ENCODE measurements around the gene ZNF253.
A peak's percentile ranks its signal among the peaks of the same experiment; 100 is the strongest.
"Not testable (repeated sequence)": the region's sequence is repeated elsewhere in the genome, so short reads cannot be mapped to it uniquely, and the experiment has no call there.

Gene ZNF253

GRCh38 chr19:19865750-19866610 is at the start of gene ZNF253:
Gene ZNF253 (plus strand): TSS chr19:19865882. CDS start chr19:19865997, 115 bp downstream.
- peak; percentile 95 for DNase-seq (ENCODE audit: low read depth)

GRCh38 chr19:19816679-19817078 is 49.0 kb upstream of the ZNF253 start:
- DNase-seq (ENCODE audit: low read depth) = no peak

- no peak for DNase-seq (ENCODE audit: low read depth)
Measured at GRCh38 chr19:19817357-19817756, 48.3 kb upstream of the ZNF253 start.

GRCh38 chr19:19820774-19821320 is 44.8 kb upstream of the ZNF253 start:
- DNase-seq (ENCODE audit: low read depth) = peak; percentile 23

GRCh38 chr19:19821366-19821951 is 44.2 kb upstream of the ZNF253 start, which contains the start of gene ZNF506:
Gene ZNF506 (minus strand): TSS chr19:19821750. CDS start chr19:19821603, 147 bp downstream.
- peak; percentile 99 for DNase-seq (ENCODE audit: low read depth)

- peak; percentile 8 for DNase-seq (ENCODE audit: low read depth)
Measured at GRCh38 chr19:19821976-19822375, 43.7 kb upstream of the ZNF253 start.

- DNase-seq (ENCODE audit: low read depth) = no peak
Measured at GRCh38 chr19:19823916-19824315, 41.8 kb upstream of the ZNF253 start.

GRCh38 chr19:19826875-19827274 is 38.8 kb upstream of the ZNF253 start:
- DNase-seq (ENCODE audit: low read depth) = no peak

GRCh38 chr19:19835560-19836038 is 30.1 kb upstream of the ZNF253 start:
- no peak for DNase-seq (ENCODE audit: low read depth)

- no peak for DNase-seq (ENCODE audit: low read depth)
Measured at GRCh38 chr19:19847781-19848180, 17.9 kb upstream of the ZNF253 start.

- DNase-seq (ENCODE audit: low read depth) = no peak
Measured at GRCh38 chr19:19849056-19849455, 16.6 kb upstream of the ZNF253 start.

GRCh38 chr19:19851740-19852139 is 13.9 kb upstream of the ZNF253 start:
- not testable (repeated sequence) for DNase-seq (ENCODE audit: low read depth)

- DNase-seq (ENCODE audit: low read depth) = no peak
Measured at GRCh38 chr19:19858751-19859150, 6.9 kb upstream of the ZNF253 start.

- DNase-seq (ENCODE audit: low read depth) = peak; percentile 53
Measured at GRCh38 chr19:19860756-19861390, 4.8 kb upstream of the ZNF253 start.

GRCh38 chr19:19866611-19867248 is 1.0 kb downstream of the ZNF253 start:
- peak; percentile 18 for DNase-seq (ENCODE audit: low read depth)

- not testable (repeated sequence) for DNase-seq (ENCODE audit: low read depth)
Measured at GRCh38 chr19:19870086-19870485, 4.4 kb downstream of the ZNF253 start.

- no peak for DNase-seq (ENCODE audit: low read depth)
Measured at GRCh38 chr19:19871932-19872331, 6.2 kb downstream of the ZNF253 start.

GRCh38 chr19:19873381-19873780 is 7.7 kb downstream of the ZNF253 start:
- peak; percentile 52 for DNase-seq (ENCODE audit: low read depth)

GRCh38 chr19:19877724-19878123 is 12.0 kb downstream of the ZNF253 start:
- no peak for DNase-seq (ENCODE audit: low read depth)

GRCh38 chr19:19884583-19884982 is 18.9 kb downstream of the ZNF253 start:
- no peak for DNase-seq (ENCODE audit: low read depth)

- DNase-seq (ENCODE audit: low read depth) = not testable (repeated sequence)
Measured at GRCh38 chr19:19892055-19892941, 26.6 kb downstream of the ZNF253 start.

Data from iris pigment epithelial cell (primary cell).